22Rv1 (cell line): Measurements from ENCODE around the gene CD163.

Source experiments
- ZFX ChIP-seq: fragments of 450-650 bp; IDR thresholded peaks from 2 replicates; pipeline ENCODE4 v1.6.1; 2017; ENCODE audit warnings: antibody characterized with exemption, borderline replicate concordance
- TF ChIP-seq, protein P1 (sequence below): fragments of 450-650 bp; IDR thresholded peaks from 2 replicates; pipeline ENCODE4 v1.5.1; 2017; ENCODE audit warnings: mild to moderate bottlenecking

DNA sequence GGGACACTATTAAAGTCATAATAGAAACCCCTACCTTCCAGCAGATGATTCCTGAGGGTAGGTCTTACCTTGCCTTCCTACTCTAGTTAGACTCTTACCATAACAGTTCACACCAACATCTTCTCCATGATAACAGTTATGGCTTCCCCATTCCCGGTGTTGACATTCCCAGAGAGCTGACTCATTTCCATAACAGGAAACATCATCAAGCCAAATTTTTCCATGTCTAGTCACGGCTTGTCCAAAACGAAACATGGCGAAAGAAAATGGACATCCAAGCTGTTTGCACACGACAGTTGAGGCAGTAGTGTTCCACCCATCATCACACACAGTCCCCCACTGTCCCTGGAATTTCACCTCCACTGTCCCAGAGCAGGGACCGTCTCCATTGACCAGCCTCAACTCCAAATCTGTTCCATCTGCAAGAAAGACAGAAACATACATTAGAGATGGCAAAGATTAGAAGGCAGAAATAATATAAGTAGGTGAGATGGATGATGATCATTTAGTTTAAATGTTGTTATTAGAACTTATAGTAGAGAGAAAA lies 70.2 kb downstream of the CD163 start:
- TF ChIP-seq, protein P1, sequence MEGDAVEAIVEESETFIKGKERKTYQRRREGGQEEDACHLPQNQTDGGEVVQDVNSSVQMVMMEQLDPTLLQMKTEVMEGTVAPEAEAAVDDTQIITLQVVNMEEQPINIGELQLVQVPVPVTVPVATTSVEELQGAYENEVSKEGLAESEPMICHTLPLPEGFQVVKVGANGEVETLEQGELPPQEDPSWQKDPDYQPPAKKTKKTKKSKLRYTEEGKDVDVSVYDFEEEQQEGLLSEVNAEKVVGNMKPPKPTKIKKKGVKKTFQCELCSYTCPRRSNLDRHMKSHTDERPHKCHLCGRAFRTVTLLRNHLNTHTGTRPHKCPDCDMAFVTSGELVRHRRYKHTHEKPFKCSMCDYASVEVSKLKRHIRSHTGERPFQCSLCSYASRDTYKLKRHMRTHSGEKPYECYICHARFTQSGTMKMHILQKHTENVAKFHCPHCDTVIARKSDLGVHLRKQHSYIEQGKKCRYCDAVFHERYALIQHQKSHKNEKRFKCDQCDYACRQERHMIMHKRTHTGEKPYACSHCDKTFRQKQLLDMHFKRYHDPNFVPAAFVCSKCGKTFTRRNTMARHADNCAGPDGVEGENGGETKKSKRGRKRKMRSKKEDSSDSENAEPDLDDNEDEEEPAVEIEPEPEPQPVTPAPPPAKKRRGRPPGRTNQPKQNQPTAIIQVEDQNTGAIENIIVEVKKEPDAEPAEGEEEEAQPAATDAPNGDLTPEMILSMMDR: no peak
- TF ChIP-seq ZFX: no peak
